ENCODE data around the gene ASMTL.
"Not testable (repeated sequence)": the region's sequence is repeated elsewhere in the genome, so short reads cannot be mapped to it uniquely, and the experiment has no call there.

Gene ASMTL

GRCh38 chrX:1386338-1387127, 66.2 kb downstream of the ASMTL start:
- FAIRE-seq: no peak

DNA sequence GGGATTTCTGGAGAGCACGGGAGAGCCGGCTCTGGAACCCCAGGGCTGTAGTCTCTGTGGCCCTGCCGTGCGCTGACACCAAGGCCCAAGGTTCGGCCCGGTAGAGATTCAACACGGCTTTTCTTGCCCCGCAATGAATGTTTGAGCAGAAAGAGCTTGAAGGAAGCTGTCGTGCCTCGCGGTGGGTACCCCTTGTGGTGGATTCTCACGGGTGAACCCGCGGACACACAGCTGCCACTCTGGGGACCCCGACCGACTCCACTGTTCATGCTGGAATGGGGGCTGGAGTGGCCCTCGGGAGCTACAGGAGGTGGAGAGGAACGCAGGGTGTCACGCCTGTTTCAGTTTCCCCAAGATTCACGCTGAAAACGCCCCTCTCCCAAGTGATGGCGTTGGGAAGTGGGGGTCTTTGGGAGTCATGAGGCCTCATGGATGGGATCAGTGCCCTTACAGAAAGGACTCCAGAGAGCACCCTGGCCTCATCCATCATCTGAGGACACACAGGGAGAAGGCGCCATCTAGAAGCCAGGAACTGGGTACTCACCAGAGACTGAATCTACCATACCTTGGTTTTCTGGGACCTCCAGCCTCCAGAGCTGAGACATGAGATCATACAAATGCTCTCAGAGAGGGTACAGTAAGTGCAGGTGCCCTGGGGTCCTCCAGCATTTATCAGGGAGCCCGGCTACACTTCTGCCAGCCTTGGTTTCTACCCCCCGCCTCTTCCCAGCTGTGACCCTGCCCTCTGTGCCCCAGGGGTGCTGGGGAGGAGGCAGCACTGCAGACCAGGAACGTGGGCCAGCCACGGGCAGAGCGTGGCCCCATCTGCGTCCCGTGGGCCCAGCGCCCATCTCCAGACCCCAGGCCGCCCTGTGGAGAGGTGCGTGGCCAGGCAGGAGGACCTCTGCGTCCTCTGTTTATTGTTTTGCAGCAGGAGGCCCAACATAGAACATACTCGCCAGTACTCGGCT, 67.2 kb downstream of the ASMTL start:
- no peak for FAIRE-seq

DNA sequence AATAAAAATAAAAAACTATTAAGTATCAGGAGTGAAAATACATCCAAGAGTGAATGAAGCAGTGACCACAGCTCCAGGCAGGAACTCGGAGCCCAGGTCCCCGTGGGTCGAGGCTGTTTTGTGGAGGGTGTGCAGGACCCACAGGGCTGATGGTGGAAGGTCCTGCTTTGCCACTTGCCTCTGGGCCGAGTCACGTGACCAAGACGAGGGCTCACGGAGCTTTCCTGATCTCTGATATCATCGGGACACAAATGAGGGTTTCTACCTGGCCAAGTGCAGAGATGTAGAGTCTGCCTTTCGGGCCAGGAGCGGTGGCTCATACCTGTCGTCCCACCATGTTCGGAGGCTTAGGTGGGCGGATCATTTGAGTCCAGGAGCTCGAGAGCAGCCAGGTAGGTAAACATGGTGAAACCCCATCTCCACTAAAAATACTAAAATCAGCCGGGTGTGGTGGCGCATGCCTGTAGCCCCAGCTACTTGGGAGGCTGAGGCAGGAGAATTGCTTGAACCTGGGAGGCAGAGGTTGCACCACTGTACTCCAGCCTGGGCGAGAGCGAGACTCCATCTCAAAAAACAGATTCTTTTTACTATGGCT, 68.0 kb downstream of the ASMTL start:
- FAIRE-seq: no peak

- FAIRE-seq: no peak
Observed at GRCh38 chrX:1380672-1381233, 72.0 kb downstream of the ASMTL start.

DNA sequence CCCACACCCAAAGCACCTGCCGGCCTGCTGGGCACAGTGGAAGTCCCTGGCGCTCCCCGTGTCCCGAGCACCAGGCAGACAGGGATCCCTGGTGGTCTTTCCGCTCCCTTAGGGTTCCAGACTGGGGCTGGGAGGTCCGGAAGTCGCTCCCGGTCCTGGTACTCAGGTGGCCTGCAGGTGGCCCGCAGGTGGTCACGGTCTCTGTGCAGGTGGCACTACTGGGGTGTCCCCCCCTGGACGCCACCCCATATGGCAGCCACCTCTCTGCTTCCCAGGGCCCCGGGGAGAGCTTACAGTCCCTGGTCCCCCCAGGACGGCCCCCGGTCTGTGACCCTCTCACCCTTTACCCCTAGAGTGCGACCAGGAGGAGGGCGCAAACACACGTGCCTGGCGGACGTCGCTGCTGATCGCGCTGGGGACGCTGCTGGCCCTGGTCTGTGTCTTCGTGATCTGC, 74.4 kb downstream of the ASMTL start:
- FAIRE-seq: no peak

- FAIRE-seq: no peak
Observed at GRCh38 chrX:1368385-1368698, 84.4 kb downstream of the ASMTL start.

GRCh38 chrX:1366363-1366762, 86.3 kb downstream of the ASMTL start:
- FAIRE-seq: not testable (repeated sequence)

GRCh38 chrX:1361910-1362309, 90.8 kb downstream of the ASMTL start:
- FAIRE-seq: no peak

DNA sequence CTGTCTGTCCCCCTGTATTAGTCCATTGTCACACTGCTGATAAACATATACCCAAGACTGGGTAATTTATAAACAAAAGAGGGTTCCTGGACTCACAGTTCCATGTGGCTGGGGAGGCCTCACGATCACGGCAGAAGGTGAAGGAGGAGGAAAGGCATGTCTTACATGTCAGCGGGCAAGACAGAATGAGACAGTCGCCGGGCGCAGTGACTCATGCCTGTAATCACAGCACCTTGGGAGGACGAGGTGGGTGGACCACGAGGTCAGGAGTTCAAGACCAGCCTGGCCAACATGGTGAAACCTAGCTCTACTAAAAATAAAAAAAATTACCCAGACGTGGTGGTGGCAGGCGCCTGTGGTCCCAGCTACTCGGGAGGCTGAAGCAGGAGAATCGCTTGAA, 91.4 kb downstream of the ASMTL start:
- no peak for FAIRE-seq

- no peak for FAIRE-seq
Observed at GRCh38 chrX:1360171-1360570, 92.5 kb downstream of the ASMTL start.

GRCh38 chrX:1359477-1359873, 93.2 kb downstream of the ASMTL start:
- no peak for FAIRE-seq

DNA sequence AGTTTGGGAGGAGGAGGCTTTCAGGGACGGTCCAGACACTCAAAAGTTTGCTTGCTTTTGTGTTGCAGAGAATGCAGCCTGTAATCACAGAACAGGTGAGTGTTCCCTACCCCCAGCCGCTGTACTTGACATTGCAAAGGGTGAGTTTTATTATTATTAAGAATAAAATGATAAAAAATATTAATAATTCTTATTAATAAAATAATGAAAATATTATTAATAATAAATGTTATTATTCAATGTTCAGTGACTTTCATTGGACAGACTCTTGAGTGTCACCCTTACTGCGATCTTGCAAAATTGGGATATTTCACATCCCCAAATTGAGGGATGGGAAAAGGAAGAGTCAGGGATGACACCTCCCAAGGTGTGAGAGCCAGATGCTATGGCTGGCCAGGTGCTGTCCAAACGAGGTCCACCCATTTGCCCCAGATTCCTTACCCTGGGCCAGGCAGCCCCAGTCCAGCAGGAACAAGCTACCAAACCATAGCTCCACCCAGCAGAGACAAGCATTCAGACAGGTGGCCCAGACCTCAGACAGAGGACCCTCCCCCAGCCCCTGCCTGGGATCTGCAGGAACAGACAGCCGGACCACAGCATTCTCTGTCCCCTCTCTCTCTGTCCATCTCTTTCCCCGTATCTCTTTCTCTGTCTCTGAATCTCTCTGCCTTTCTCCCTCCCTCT, 93.8 kb downstream of the ASMTL start:
- no peak for FAIRE-seq

GRCh38 chrX:1357993-1358392, 94.7 kb downstream of the ASMTL start:
- no peak for FAIRE-seq

DNA sequence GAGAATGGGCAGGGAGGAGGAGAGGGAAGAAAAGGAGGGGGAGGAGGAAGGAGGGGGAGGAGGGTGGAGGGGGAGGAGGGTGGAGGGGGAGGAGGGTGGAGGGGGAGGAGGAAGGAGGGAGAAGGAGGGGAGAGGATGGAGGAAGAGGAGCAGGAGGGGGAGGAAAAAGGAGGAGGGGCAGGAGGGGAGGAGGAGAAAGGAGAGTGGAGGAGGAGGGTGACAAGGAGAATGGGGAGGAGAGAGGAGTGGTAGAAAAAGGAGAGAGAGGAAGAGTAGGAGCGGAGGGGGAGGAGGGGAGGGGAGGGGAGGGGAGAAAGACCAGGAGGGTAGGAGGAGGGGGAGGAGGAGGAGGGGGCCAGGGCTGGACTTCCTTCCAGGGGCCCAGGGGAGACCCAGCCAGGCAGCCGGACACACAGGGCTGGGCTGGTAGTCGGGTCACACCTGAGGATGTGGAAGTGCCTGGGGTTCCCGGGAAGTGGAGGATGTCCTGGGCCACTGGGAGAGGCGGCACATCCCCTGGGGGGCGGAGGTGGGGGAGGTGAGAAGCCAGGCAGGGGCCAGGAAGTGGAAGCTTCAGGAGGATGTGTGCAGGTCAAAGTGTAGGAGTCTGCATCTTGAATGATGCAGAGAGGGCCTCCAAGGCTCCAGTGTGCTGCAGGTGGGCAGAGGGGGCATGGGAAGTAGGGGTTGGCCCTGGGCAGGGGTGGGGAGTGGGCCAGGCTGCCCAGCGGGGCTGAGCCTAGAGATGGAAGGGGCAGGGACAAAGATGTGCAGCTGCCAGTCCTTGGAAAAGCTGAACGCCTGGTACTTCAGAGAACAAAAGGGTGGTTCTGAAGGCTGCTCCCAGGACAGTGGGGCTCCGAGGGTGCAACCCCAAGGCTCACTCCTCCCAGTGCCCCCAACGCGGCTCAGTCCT, 97.3 kb downstream of the ASMTL start:
- FAIRE-seq: no peak

DNA sequence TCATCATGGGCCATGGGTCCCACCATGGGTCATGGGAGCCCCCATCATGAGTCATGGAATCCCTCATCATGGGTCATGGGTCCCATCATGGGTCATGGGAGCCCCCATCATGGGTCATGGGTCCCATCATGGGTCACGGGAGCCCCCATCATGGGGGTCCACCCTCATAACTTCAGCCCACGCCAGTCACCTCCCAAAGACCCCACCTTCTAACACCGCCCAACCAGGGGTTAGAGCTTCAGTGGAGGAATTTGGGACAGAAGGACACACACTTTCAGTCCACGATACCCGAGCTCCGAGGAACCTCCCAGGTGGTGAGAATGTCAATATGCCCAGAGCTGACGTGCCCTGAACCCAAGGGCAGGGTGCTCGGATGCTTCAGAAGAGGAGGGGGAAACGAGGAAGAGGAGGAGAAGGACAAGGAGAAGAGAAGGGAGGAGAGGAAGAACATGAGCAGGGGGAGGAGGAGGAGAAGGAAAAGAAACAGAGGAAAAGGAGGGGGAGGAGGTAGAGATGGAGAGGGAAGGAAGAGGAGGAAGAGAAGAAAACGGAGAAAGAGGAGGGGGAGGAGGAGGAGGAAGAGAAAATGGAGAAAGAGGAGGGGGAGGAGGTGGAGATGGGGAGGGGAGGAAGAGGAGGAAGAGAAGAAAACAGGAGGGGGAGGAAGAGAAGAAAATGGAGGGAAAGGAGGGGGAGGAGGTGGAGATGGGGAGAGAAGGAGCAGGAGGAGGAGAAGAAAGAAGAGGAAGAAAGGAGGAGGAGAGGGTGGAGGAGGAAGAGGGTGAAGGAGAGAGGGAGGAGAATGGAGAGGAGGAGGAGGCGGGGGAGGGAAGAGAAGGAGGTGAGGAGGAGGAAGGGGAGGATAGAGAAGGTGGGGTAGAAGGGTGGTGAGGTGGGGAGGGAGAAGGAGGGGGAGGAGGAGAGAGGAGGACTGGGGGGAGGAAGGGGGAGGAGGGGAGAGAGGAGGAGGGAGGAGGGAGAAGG, 98.4 kb downstream of the ASMTL start:
- FAIRE-seq: no peak

All from G401.6 (cell line).